CD4-positive, alpha-beta T cell treated with Interleukin-15 for 4 hours (primary cell): Measurements from ENCODE around the gene APOA5.
A peak's percentile ranks its signal among the peaks of the same experiment; 100 is the strongest.
"Not testable (repeated sequence)": the region's sequence is repeated elsewhere in the genome, so short reads cannot be mapped to it uniquely, and the experiment has no call there.

Experiments used
- DNase-seq: peaks from one replicate; pipeline ENCODE4 v3.0.0-alpha.2; 2020; ENCODE audit warnings: low spot score

The APOA5 gene

DNA sequence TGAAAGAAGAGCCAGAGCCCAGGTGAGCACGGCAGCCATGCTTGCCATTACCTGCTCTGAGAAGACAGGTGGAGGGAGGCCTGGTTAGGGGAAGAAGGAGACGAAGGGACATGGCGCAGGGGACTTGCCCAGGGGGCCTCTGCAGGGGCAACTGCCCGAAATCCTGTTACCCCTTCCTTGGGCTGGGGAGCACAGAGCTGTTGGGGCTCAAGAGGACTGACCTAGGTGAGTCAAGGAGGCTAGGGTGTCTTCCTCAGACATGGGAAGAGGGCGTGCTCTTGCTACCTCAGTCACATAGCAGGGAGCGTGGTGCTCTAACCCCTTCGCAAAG is at the start of gene APOA5:
Gene APOA5 (minus strand): TSS at position 67 of the 331 bp plus-strand sequence. CDS start 19 bp downstream, at position 48.
- DNase-seq, result no peak

- no peak for DNase-seq
Measured at GRCh38 chr11:116840746-116841296, 49.1 kb upstream of the APOA5 start.

GRCh38 chr11:116840224-116840745 is 48.6 kb upstream of the APOA5 start:
- DNase-seq, result no peak

- no peak for DNase-seq
Measured at GRCh38 chr11:116838321-116839084, 46.8 kb upstream of the APOA5 start.

GRCh38 chr11:116837231-116838091 is 45.8 kb upstream of the APOA5 start, which contains the start of gene APOA1:
APOA1 (minus strand) TSS chr11:116837622; CDS start chr11:116837387, 235 bp downstream.
- DNase-seq, result no peak

DNA sequence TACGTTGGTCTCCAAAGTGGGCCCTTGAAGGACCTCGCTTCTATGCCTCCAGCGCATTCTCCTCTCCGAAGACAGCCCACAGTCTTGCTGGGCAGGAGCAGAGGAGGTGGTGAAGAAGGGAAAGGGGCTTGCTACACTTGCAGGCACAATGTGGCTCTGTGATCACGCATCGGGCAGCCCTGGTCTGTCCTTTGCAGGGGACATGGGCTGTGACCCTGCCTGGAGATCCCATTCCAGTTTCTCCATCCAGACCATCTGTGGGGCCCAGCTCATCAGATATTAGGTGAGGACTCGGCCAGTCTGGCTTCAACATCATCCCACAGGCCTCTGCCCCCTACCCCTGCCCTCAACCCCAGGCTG is 44.9 kb upstream of the APOA5 start:
- no peak for DNase-seq

GRCh38 chr11:116835791-116836631 is 44.3 kb upstream of the APOA5 start:
- peak; percentile 78 for DNase-seq

GRCh38 chr11:116835042-116835772 is 43.5 kb upstream of the APOA5 start:
- no peak for DNase-seq

GRCh38 chr11:116834535-116835041 is 42.9 kb upstream of the APOA5 start:
- not testable (repeated sequence) for DNase-seq

DNA sequence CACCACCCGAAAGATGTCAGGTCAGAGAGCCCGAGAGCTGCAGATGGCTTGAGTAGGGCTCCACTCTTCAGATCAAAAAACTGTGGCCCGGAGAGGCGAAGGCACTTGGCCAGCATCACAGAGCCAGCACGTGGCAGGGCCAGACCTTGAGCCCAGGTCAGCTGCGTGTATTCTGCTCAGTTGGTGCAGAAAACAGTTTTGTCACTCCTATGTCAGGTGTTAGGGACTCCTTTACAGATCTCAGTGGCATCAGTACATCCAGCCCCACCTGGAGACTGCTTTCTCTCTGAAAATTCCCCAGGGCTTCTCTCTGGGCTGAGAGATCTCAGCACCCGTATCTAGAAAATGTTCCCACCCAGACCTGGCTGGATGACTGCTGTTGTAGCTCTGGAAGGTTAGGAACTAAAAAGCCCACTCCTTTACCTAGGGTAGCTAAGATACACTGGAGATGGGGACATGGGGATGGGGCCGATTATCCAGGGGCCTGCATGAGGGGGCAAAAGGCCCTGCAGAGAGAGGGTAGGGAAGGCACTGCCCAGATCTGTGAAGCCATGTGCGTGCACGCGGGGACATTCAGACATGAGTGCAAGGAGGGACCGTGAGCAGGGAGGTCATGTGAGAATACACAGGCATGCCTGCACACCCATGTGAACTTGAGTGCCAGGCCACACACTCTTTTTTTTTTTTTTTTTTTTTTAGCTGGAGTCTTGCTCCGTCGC is 42.3 kb upstream of the APOA5 start:
- no peak for DNase-seq

GRCh38 chr11:116833491-116833815 is 41.8 kb upstream of the APOA5 start:
- no peak for DNase-seq

GRCh38 chr11:116832350-116833290 is 40.9 kb upstream of the APOA5 start:
- no peak for DNase-seq

DNA sequence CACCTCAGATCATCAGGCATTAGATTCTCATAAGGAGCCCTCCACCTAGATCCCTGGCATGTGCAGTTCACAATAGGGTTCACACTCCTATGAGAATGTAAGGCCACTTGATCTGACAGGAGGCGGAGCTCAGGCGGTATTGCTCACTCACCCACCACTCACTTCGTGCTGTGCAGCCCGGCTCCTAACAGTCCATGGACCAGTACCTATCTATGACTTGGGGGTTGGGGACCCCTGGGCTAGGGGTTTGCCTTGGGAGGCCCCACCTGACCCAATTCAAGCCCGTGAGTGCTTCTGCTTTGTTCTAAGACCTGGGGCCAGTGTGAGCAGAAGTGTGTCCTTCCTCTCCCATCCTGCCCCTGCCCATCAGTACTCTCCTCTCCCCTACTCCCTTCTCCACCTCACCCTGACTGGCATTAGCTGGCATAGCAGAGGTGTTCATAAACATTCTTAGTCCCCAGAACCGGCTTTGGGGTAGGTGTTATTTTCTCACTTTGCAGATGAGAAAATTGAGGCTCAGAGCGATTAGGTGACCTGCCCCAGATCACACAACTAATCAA is 40.2 kb upstream of the APOA5 start:
- no peak for DNase-seq

- no peak for DNase-seq
Measured at GRCh38 chr11:116830184-116830912, 38.7 kb upstream of the APOA5 start.

- no peak for DNase-seq
Measured at GRCh38 chr11:116829525-116830183, 38.0 kb upstream of the APOA5 start, which contains the start of gene APOC3. APOC3 (plus strand) TSS chr11:116829907; CDS start chr11:116830583, 676 bp downstream.

DNA sequence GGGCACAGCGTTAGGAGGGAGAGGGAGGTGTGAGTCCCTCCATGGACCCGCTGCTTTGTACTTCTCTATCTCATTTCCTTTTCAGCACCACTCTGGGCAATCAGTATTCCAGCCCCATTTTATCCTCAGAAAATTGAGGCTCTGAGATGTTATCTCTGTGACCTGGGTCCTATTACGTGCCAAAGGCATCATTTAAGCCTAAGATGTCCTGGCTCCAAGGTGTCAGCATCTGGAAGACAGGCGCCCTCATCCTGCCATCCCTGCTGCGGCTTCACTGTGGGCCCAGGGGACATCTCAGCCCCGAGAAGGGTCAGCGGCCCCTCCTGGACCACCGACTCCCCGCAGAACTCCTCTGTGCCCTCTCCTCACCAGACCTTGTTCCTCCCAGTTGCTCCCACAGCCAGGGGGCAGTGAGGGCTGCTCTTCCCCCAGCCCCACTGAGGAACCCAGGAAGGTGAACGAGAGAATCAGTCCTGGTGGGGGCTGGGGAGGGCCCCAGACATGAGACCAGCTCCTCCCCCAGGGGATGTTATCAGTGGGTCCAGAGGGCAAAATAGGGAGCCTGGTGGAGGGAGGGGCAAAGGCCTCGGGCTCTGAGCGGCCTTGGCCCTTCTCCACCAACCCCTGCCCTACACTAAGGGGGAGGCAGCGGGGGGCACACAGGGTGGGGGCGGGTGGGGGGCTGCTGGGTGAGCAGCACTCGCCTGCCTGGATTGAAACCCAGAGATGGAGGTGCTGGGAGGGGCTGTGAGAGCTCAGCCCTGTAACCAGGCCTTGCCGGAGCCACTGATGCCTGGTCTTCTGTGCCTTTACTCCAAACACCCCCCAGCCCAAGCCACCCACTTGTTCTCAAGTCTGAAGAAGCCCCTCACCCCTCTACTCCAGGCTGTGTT is 37.2 kb upstream of the APOA5 start:
- DNase-seq, result no peak
